Heart left ventricle (tissue), 16 donors: ENCODE measurements around the gene INTS13. TPM values are rescaled to one million over a fixed set of nuclear protein-coding genes. Genes with fewer than 3 reads are reported as not detected.
A peak's percentile ranks its signal among the peaks of the same experiment; 100 is the strongest.

Experiments
- ATAC-seq, 4 donors: fragments of 200-7000 bp; cut with Tn5 transposase; one replicate each; pipeline ENCODE4 v1.9.1; 2020 to 2022; ENCODE audit warnings: moderate library complexity in 4 of 4, mild to moderate bottlenecking in 3 of 4, moderate number of reproducible peaks in 1 of 4
- DNase-seq, 5 donors: peaks; one replicate each; pipeline ENCODE4 v3.0.0-alpha.2; 2020
- H3K27ac ChIP-seq, 12 donors: fragments of 200-600 bp; sonication (generic) in 4 of 12; one replicate each; pipeline versions ENCODE4 v1.5.0 to v1.8.0; 2016 to 2022; ENCODE audit warnings: mild to moderate bottlenecking in 2 of 12
- H3K27me3 ChIP-seq, 9 donors: fragments of 200-600 bp; sonication (generic) in 2 of 9; one replicate each; pipeline versions ENCODE4 v1.5.1 to v1.8.0; 2016 to 2022; ENCODE audit warnings: mild to moderate bottlenecking in 3 of 9
- H3K36me3 ChIP-seq, 9 donors: fragments of 200-600 bp; sonication (generic) in 2 of 9; one replicate each; pipeline versions ENCODE4 v1.5.0 to v1.8.0; 2018 to 2022; ENCODE audit warnings: mild to moderate bottlenecking in 2 of 9
- H3K4me1 ChIP-seq, 12 donors: fragments of 200-600 bp; sonication (generic) in 4 of 12; one replicate each; pipeline versions ENCODE4 v1.5.0 to v1.8.0; 2016 to 2022; ENCODE audit warnings: mild to moderate bottlenecking in 3 of 12
- H3K4me3 ChIP-seq, 12 donors: fragments of 200-600 bp; sonication (generic) in 4 of 12; one replicate each; pipeline versions ENCODE4 v1.5.0 to v1.8.0; 2017 to 2022; ENCODE audit warnings: mild to moderate bottlenecking in 9 of 12, moderate library complexity in 4 of 12
- H3K9me3 ChIP-seq, 12 donors: fragments of 200-600 bp; sonication (generic) in 4 of 12; one replicate each; pipeline versions ENCODE4 v1.5.0 to v1.8.0; 2016 to 2022; ENCODE audit warnings: mild to moderate bottlenecking in 1 of 12
- CTCF ChIP-seq, 12 donors: fragments of 200-600 bp; sonication (generic) in 4 of 12; IDR thresholded peaks; one replicate each; pipeline versions ENCODE4 v1.5.0 to v1.8.0; 2018 to 2022; ENCODE audit warnings: antibody characterized with exemption in 12 of 12, mild to moderate bottlenecking in 5 of 12
- POLR2A ChIP-seq, 2 donors: fragments of 450-650 bp; IDR thresholded peaks; one replicate each; pipeline ENCODE4 v1.6.1; 2017; ENCODE audit warnings: antibody characterized with exemption in 2 of 2, mild to moderate bottlenecking in 2 of 2, moderate library complexity in 2 of 2
- WGBS, 4 donors: extraction: QIAGEN DNeasy Blood & Tissue Kit in 2 of 4; methylation state at CpG; one replicate each; pipeline versions ENCODE4 v1.1.5 to v1.1.7; 2013 to 2018; 5-methylcytosine and 5-hydroxymethylcytosine counted together
- intact Hi-C, 10 donors: fragments of 100-400 bp; cut with DNase I; formaldehyde crosslinking; loops; one replicate each; pipeline versions ENCODE4 v1.11.1 to v1.14.2; 2022
- polyA plus RNA-seq, 2 donors: library from polyadenylated mRNA; stranded (reverse); fragments of 200-250 nt; gene quantifications; one replicate each; pipeline ENCODE4 v1.2.3, GENCODE V29; 2013
- total RNA-seq, 9 donors: library from RNA; depleted of rRNA in 2 of 9; stranded (reverse); fragments of >200 nt in 2 of 9; fragmentation: NEBNext Ultra II Directional in 3 of 9; extraction: Animal tissue kit (Norgen Biotek cat#: 25700) in 3 of 9; gene quantifications; one replicate each; pipeline versions ENCODE4 v1.1.0 to v1.2.4, GENCODE V29; 2016 to 2023
- donor health status: ischemic (EF 13 %, LVEDD 7.1; RV severe dilation, severe dysfunction).
- donor health status: healthy with polysubstance abuse.
- donor health status: DM: no; HTN: yes; CAD: no.
- donor health status: DM: no; HTN: no; CAD: no.
- donor health status: ischemic (EF 25% LVEDD 6.9; RV normal size, moderate dysfunction).
- donor health status: ischemic (EF 25% LVEDD 5.7; RV mildly dilated, moderate dysfunction).
- donor health status: healthy.
- donor health status: DM: yes; HTN: yes; CAD: no.
- donor health status: ischemic (EF 35%, LVEDD 5.7; RV mildly dilated, moderate dysfunction).
- donor health status: nonischemic (EF 11% LVEDD 7.7; RV severe dilation, severe dysfunction).
- donor health status: DM: yes; HTN: yes; CAD: no.
- donor health status: PGD.
- donor health status: ischemic (EF 29% LVEDD 5.4; RV normal size, mild dysfunction).
- donor health status: nonischemic (EF 23%, LVEDD 6.1; RV moderate dilation, normal function).

Gene INTS13
- total and polyA plus RNA-seq, 11 donors = 14.1 to 24.8 (median 19.2) TPM

GRCh38 chr12:26869908-26870459 is 67.8 kb downstream of the INTS13 start:
- TF ChIP-seq POLR2A (IDR thresholded peaks at IDR 0.05) (no peak), CTCF (IDR thresholded peaks at IDR 0.05) (no peak)
- no peak overlapping the region for H3K4me3 ChIP-seq
- peaks cover 0 to 33% (median 16%) of the 10 kb centered on the region in 12 donors for H3K4me1 ChIP-seq
- DNase-seq (no peak), ATAC-seq (peak in 2 of 4 donors; percentile 39 to 46)
- no peaks in the 10 kb centered on the region for H3K27me3 ChIP-seq
- H3K36me3 ChIP-seq = no peaks in the 10 kb centered on the region
- WGBS, 4 donors = 56 to 65% (median 61%) methylated on average over 6 of the region's 6 CpGs
- intact Hi-C loops = no loop called here
- H3K27ac ChIP-seq = peak overlapping the region in 1 of 12 donors; percentile 4
- H3K9me3 ChIP-seq = no peaks in the 10 kb centered on the region

- 95 to 98% (median 97%) methylated on average over 6 of the region's 6 CpGs for WGBS, 4 donors
- Histone ChIP-seq H3K9me3 (no peaks in the 10 kb centered on the region), H3K4me3 (no peak overlapping the region), H3K27me3 (no peaks in the 10 kb centered on the region), H3K4me1 (peaks cover 0 to 24% (median 14%) of the 10 kb centered on the region in 12 donors), H3K36me3 (no peaks in the 10 kb centered on the region), H3K27ac (no peak overlapping the region)
- no peak for ATAC-seq
- DNase-seq = no peak
- TF ChIP-seq CTCF (IDR thresholded peaks at IDR 0.05) = no peak
- no peak for TF ChIP-seq POLR2A (IDR thresholded peaks at IDR 0.05)
- intact Hi-C loops = no loop called here
Observed at GRCh38 chr12:26869104-26869494, 68.7 kb downstream of the INTS13 start.

GRCh38 chr12:26868447-26869103 is 69.2 kb downstream of the INTS13 start:
- no peak overlapping the region for H3K4me3 ChIP-seq
- H3K27me3 ChIP-seq = no peaks in the 10 kb centered on the region
- H3K9me3 ChIP-seq = no peaks in the 10 kb centered on the region
- no peaks in the 10 kb centered on the region for H3K36me3 ChIP-seq
- 87 to 94% (median 91%) methylated on average over 3 of the region's 3 CpGs for WGBS, 4 donors
- intact Hi-C loops = no loop called here
- ATAC-seq (no peak), DNase-seq (no peak)
- H3K27ac ChIP-seq = no peak overlapping the region
- TF ChIP-seq POLR2A (IDR thresholded peaks at IDR 0.05) (no peak), CTCF (IDR thresholded peaks at IDR 0.05) (no peak)
- peaks cover 0 to 21% (median 12%) of the 10 kb centered on the region in 12 donors for H3K4me1 ChIP-seq

GRCh38 chr12:26867080-26867479 is 70.7 kb downstream of the INTS13 start:
- Histone ChIP-seq H3K36me3 (no peaks in the 10 kb centered on the region), H3K27me3 (no peaks in the 10 kb centered on the region), H3K9me3 (no peaks in the 10 kb centered on the region), H3K27ac (no peak overlapping the region), H3K4me1 (peaks cover 0 to 21% (median 12%) of the 10 kb centered on the region in 12 donors), H3K4me3 (no peak overlapping the region)
- DNase-seq (no peak), ATAC-seq (no peak)
- WGBS, 4 donors = 80 to 87% (median 81%) methylated on average over 2 of the region's 2 CpGs
- intact Hi-C loops = no loop called here
- no peak for TF ChIP-seq POLR2A (IDR thresholded peaks at IDR 0.05)
- no peak for TF ChIP-seq CTCF (IDR thresholded peaks at IDR 0.05)
